KMS-11 (cell line): Measurements from ENCODE around the gene FUT4.

Experiments used
- H2AFZ ChIP-seq: fragments of 200-600 bp; sonication (generic); 2 replicates; pipeline ENCODE4 v1.6.1; 2016; ENCODE audit warnings: antibody characterized with exemption, mixed run types, low read depth
- H3K27ac ChIP-seq: fragments of 200-600 bp; sonication (generic); 2 replicates; pipeline ENCODE4 v1.6.1; 2016; ENCODE audit warnings: mild to moderate bottlenecking, mixed run types
- H3K27me3 ChIP-seq: fragments of 200-600 bp; sonication (generic); 2 replicates; pipeline ENCODE4 v1.6.1; 2017; ENCODE audit warnings: mild to moderate bottlenecking, low read depth, mixed run types, moderate library complexity; ENCODE audit not compliant: insufficient read depth
- H3K36me3 ChIP-seq: fragments of 200-600 bp; sonication (generic); 2 replicates; pipeline ENCODE4 v1.6.1; 2017; ENCODE audit warnings: mild to moderate bottlenecking, mixed run types; ENCODE audit not compliant: insufficient read depth
- H3K4me1 ChIP-seq: fragments of 200-600 bp; sonication (generic); 2 replicates; pipeline ENCODE4 v1.6.1; 2016; ENCODE audit warnings: mild to moderate bottlenecking, low read depth, mixed run types; ENCODE audit not compliant: poor library complexity, severe bottlenecking
- H3K4me2 ChIP-seq: fragments of 200-600 bp; sonication (generic); 2 replicates; pipeline ENCODE4 v1.7.0; 2016; ENCODE audit warnings: mild to moderate bottlenecking, mixed run types
- H3K4me3 ChIP-seq: fragments of 200-600 bp; sonication (generic); IDR thresholded peaks from 2 replicates; pipeline ENCODE4 v1.6.1; 2017; ENCODE audit warnings: low read depth, low read length, mixed read lengths; ENCODE audit not compliant: insufficient read depth
- H3K79me2 ChIP-seq: fragments of 200-600 bp; sonication (generic); 2 replicates; pipeline ENCODE4 v1.6.1; 2016; ENCODE audit warnings: low read depth, mixed run types; ENCODE audit not compliant: insufficient read depth
- H3K9ac ChIP-seq: fragments of 200-600 bp; sonication (generic); 2 replicates; pipeline ENCODE4 v1.6.1; 2016; ENCODE audit warnings: mild to moderate bottlenecking, mixed run types
- H4K20me1 ChIP-seq: fragments of 200-600 bp; sonication (generic); 2 replicates; pipeline ENCODE4 v1.6.1; 2016; ENCODE audit warnings: mild to moderate bottlenecking, mixed run types; ENCODE audit not compliant: insufficient read depth
- CTCF ChIP-seq: fragments of 200-600 bp; sonication (generic); conservative IDR thresholded peaks from 2 replicates; pipeline ENCODE4 v1.6.1; 2017; ENCODE audit warnings: low read depth, mild to moderate bottlenecking, antibody characterized with exemption, low read length, moderate library complexity, mixed read lengths

The FUT4 gene, protein sequence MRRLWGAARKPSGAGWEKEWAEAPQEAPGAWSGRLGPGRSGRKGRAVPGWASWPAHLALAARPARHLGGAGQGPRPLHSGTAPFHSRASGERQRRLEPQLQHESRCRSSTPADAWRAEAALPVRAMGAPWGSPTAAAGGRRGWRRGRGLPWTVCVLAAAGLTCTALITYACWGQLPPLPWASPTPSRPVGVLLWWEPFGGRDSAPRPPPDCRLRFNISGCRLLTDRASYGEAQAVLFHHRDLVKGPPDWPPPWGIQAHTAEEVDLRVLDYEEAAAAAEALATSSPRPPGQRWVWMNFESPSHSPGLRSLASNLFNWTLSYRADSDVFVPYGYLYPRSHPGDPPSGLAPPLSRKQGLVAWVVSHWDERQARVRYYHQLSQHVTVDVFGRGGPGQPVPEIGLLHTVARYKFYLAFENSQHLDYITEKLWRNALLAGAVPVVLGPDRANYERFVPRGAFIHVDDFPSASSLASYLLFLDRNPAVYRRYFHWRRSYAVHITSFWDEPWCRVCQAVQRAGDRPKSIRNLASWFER

GRCh38 chr11:94543695-94544645, at the start of gene FUT4:
TSS of gene FUT4 (plus strand) at chr11:94543921. CDS start at chr11:94544134, 213 bp downstream.
- peak within 1 kb of the TSS; percentile 79 for H2AFZ ChIP-seq
- peak within 1 kb of the TSS; percentile 90 for H3K9ac ChIP-seq
- H3K27ac ChIP-seq, result peak within 1 kb of the TSS; percentile 93
- TF ChIP-seq CTCF, result no peak
- peaks cover 7% of the 10 kb centered on the region for H3K4me1 ChIP-seq
- H3K36me3 ChIP-seq, result no peaks in the 10 kb centered on the region
- H3K27me3 ChIP-seq, result no peaks in the 10 kb centered on the region
- no peaks in the 10 kb centered on the region for H3K79me2 ChIP-seq
- H3K4me3 ChIP-seq, result no peak within 1 kb of the TSS
- H4K20me1 ChIP-seq, result no peaks in the 10 kb centered on the region
- peak within 1 kb of the TSS; percentile 78 for H3K4me2 ChIP-seq

DNA sequence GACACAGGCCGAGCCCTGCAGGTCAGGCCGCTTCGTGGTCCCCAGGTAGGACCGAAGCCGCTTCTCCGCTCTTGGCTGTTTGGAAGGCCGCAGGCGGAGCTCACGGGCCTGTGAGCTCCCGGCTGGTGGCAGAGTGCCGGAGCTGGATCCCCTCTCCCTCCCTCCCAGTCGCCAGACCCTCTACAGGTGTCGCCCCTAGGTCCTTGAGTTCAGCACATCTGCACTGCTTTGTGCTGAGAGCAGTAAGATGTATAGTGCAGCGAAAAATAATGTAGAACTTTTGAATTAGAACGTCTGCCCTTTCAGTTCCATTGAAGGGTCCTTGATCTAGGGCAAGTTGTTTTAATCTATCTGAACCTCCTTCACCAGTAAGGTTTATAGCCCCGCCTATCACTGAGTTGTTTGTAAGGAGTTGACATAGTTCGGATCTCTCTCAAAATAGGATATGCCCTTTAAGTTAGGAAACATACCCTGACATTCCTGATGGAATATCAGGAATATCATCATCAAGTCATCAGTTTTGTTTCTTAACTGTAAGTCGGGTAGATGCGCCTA, 49.5 kb upstream of the FUT4 start:
- Histone ChIP-seq H3K4me2 (peak overlapping the region; percentile 78), H2AFZ (peak overlapping the region; percentile 34), H3K4me1 (peaks cover 28% of the 10 kb centered on the region), H3K36me3 (no peaks in the 10 kb centered on the region), H3K9ac (peak overlapping the region; percentile 88), H3K79me2 (peaks cover 33% of the 10 kb centered on the region; the same call in 1 of the 2 replicates), H4K20me1 (no peaks in the 10 kb centered on the region), H3K4me3 (no peak overlapping the region), H3K27ac (peak overlapping the region; percentile 60; the same call in 1 of the 2 replicates), H3K27me3 (no peaks in the 10 kb centered on the region)
- TF ChIP-seq CTCF, result no peak

- Histone ChIP-seq H3K9ac (no peak overlapping the region), H3K4me1 (peaks cover 4% of the 10 kb centered on the region), H3K36me3 (no peaks in the 10 kb centered on the region), H3K27me3 (no peaks in the 10 kb centered on the region), H4K20me1 (no peaks in the 10 kb centered on the region), H3K4me3 (no peak overlapping the region), H3K4me2 (no peak overlapping the region), H3K27ac (no peak overlapping the region), H3K79me2 (peaks cover under 1% of the 10 kb centered on the region; the same call in 1 of the 2 replicates), H2AFZ (no peak overlapping the region)
- no peak for TF ChIP-seq CTCF
Observed at GRCh38 chr11:94500181-94500580, 43.5 kb upstream of the FUT4 start.

DNA sequence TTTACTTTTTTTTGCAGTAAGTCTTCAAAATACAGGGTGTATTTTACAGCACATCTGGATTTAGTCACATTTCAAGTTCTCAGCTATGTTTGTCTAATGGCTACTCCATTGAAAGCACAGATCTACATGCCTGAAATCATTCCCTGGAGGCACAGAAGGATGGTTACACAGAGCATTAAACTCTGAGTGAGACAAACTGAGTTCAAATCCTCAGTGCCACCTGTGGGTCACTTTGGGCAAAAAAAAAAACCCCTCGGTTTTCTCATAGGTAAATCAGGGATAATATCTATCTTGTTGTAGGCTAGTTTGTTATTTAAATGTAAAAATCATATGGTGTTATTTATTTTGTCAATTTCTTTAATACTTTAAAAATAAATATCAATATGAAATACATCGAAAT, 42.2 kb upstream of the FUT4 start:
- Histone ChIP-seq H3K4me3 (no peak overlapping the region), H3K36me3 (no peaks in the 10 kb centered on the region), H2AFZ (no peak overlapping the region), H3K4me1 (no peaks in the 10 kb centered on the region), H3K27ac (no peak overlapping the region), H3K4me2 (no peak overlapping the region), H4K20me1 (no peaks in the 10 kb centered on the region), H3K27me3 (no peaks in the 10 kb centered on the region), H3K79me2 (no peaks in the 10 kb centered on the region), H3K9ac (no peak overlapping the region)
- TF ChIP-seq CTCF, result no peak
